GF-D8 (cell line): ENCODE data around the gene IRF2BP2.
A peak's percentile ranks its signal among the peaks of the same experiment; 100 is the strongest.

ENCODE experiments used
- DNase-seq: peaks from one replicate; lab custom pipeline; 2025; lab: John Stamatoyannopoulos, UW

Gene IRF2BP2

DNA sequence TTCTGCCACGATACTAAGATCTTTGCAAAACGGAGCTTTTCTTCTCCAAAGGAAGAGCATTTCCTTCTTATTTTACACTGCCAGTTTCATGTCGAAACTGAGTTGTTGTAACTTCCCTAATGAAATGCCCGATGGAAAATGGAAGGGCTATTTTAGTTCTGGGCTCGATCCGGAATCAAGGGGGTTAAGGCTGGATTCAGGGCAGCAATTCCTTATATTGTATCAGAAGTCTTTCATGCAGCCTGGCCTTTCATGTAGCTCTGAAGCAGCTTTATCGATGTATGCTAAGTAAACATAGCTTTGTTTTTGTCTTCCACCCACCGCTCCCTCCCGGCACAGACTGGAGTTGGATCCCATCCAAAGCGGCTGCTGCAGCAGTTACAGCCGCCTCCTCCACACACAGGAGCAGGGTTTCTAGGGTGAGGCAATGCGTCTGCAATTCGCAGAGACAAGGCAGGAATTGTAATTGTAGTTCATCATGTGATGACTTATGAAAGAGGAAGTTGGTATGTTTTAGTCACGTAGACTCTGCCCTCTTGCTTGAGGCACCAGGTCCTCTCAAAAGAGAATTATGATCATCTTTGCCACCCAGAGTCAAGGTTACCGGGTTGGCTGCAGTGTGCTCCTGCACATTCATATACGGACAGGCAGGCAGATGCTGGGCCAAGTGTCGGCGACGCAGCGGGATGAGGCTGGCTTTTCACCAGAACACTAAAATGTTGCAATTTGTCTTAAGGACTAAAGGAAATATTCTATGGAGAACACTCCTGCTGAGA is 2.6 kb upstream of the IRF2BP2 start:
- peak; percentile 99 for DNase-seq

DNA sequence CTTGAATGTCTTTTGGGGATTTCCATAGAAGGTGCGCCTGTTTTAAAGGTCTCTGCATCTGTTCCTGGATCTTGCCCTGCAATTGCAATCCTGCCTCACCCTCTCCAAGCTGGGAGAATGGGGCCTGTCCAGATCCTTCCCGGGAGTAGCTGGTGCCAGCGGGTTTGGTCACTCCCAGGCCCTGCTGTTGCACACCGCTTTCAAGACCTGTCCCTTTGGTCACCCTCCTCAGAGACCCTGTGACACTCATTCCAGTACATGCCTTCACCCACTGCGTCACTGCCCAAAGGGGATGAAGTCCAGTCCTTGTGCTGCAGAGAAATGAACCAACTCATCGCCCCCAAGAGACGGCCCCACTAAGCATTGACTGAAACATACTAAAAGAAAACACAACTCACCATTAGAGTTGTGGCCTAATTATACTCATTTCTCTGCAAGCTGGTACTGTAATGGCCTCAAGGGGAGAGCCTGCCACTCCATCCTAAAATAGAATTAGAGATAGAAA is 1.9 kb upstream of the IRF2BP2 start:
- DNase-seq, result no peak

DNA sequence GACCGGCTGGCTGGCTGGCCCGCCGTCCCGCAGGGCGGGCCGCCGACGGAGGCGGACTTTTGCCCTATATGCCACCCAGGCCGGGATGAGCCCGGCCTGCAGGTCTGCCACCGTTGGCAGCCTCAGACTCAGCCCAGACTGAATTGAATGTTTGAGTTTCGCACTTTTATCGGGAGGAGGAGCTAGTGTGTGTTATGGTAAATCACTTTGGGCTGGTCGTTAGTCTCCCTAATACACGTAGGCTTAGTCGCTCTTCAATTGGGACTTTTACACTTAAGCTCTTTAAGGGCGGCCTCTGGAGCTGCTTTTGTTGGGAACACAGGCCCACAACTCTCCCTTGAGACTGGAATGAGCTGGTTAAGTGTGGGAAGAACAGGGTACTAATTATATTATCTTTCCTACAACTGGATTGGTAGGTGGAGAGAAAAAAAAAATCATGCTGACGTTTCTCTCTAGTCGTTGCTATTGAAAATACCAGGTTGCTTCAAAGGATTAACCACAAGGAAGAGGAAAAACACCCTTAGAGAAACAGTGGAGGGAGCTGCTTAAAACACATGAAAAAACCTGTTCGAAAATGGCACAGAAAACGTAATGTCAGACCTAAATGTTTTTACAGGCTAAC is 1.4 kb upstream of the IRF2BP2 start:
- DNase-seq, result peak; percentile 85

DNA sequence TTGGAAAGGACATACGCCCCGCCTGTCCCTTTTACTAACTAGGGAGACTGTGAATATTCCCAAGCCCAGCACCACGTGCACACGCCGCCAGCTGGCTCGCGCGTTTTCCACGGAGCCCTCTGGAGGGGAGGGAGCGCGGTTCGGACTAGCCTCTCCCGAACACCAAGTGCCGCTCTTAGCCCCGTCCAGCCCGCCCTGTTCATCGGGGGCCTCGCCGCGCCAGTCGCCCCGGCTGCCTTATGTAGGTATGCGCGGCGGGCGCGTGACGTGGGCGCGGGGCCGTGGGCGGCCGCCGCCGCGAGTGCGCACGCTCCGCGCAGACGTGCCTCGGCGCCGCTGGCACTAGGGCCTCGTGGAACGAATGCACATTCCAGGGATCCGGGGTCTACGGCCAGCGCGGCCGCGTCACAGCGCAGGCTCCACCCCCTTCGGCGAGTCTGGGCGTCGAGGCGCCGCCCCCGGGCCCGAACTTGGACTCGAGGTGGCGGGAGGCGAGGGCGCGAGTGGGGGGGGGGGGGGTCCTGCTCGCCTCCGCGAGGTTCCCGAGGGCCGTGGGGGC is 767 bp upstream of the IRF2BP2 start:
- peak; percentile 75 for DNase-seq

DNA sequence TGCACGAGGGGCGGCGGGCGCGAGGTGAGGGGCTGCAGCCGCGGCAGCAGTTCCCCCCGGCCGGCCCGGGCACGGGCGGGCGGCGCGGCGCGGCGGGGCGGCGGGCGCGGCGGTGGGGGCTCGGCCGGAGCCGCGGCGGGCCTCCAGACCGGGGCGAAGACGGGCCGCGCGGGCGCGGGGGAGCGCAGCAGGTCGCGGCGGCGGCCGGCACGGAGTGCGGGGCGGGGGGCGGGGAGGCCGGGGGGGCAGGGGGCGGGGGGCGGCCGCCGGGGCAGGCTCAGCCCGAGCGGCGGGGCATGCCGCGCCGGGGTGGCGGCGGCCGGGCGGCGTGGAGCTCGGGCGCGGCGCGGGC is 311 bp downstream of the IRF2BP2 start:
- no peak for DNase-seq

DNA sequence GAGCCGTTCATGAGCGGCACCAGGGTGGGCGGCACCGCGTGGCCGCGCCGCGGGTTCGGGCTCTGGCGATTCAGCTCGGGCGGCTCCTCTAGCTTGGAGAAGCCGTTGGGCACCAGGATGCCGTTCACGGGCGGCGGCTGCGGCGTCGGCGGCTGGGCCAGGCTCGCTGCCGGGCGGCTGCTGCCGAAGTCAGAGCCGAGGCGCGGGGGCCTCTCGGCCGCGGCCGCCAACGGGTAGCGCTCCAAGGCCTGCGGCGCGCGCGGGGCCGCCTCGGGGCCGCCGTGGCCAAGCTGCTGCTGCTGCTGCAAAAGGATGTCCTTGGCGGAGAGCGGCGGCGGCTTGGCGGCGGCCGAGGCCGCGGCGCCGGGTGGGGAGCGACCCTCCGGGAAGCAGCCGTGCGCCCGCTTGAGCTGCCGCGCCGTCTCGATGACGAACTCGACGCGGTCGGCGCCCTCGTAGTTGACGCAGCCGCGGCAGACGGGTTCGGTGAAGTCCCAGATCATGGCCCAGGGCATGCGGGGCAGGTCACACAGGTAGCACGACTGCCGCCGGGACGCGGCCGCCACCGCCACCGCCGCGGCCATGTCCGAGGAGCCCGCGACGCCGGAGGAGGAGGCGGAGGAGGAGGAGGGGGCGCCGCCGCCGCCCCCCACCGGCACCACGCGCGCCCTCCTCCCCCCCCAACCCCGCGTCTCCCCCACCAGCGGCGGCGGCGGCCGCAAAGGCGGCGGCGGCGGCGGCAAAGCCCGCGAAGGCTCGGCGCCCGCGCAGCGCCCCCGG is 877 bp downstream of the IRF2BP2 start:
- DNase-seq, result no peak

DNA sequence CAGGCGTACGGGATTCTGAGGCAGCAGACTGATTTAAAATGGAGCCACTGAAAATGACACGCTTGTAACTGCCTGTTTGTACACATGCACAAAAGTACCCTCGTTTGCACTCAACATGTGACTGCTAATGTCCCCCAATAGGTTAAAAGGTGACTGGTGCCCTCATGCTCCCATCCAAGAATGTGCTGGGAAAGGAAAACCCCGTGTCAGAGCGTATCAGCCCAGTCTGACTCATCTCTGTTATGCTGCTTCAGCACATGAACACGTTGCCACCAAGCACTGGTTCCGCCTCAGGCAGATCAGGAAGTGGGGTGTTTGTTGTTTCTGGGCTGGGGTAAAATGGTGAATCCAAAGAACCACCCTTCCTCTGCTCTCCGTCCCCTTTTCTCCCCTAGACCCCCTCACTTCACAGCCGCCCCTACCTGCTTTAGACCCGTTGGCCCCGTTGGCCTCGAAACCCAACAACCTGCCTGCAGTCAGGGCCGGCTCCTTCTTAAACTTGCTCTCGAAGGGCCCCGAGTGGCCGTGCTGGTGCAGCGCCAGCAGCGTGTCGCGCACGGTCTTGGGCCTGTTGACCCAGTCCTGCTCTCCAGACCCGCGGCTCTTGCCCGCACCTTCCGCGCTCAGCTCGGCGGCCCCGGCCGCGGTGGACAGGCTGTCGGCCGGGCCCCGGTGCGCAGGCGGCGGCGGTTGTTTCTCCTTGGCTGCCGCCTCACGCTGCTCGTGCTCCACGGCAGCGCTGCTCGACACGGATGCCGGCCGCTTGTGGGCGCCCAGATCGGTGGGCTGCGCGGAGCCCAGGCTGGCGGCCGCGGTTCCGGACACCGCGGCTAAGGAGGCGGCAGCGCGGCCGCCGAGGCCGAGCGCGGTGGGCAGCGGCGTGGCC is 1.7 kb downstream of the IRF2BP2 start:
- peak; percentile 48 for DNase-seq

DNA sequence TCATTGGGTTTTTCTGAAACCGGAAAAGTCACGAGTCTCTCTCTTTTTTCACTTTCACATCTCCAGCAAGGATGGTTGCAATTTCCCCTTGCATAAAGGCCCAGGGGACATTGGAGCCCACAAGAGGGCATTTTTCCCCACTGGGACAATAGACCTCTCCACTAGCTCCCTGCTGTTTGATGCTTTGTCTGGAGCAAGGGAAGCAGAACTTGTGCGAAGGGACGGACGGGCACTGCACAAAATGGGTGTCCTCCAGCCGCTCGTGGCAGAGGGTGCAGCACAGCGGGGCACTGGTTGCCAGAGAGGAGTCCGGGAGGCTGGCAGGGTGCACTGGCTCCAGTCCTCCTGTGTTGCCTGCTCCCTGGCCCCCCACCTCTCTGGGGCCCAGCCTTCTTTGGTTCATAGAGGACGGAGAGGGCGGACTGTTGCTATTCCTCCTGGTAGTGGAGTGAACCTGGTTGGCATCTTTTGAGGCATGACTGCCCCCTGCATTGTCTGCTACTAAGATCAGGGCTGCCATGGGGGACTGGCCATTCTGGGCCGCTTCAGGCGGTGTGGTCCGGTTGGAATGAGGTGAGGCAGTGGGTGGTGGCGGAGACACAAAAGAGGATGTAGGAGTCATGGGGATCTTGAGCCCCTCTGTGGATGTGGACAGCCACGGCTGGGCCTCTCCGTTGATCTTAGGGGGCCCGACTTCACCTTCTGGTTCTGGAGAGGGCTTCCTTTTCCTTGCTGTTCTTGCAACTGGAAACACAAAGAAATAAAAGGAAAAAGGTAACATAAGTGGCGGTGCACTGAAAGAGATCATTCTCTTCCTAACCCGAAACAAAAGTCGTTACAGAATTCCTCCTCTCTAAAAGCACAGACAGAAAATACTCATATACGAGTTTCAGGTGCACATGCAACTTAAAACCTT is 2.6 kb downstream of the IRF2BP2 start:
- peak; percentile 31 for DNase-seq

DNA sequence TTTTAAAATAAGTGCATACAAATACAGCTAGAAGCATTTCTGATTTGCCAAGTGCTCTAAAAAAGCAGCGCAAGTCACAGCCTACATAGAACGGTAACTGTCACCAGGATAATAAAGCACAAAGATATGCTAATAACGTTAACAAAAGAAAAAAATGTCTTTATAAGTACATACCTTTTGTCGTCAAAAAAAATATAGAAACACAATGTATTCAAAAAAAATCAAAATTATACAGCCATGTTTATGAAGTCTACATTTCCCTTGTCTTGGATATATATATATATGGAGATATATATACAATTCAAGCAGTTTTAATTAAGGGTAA is 3.2 kb downstream of the IRF2BP2 start:
- no peak for DNase-seq

DNA sequence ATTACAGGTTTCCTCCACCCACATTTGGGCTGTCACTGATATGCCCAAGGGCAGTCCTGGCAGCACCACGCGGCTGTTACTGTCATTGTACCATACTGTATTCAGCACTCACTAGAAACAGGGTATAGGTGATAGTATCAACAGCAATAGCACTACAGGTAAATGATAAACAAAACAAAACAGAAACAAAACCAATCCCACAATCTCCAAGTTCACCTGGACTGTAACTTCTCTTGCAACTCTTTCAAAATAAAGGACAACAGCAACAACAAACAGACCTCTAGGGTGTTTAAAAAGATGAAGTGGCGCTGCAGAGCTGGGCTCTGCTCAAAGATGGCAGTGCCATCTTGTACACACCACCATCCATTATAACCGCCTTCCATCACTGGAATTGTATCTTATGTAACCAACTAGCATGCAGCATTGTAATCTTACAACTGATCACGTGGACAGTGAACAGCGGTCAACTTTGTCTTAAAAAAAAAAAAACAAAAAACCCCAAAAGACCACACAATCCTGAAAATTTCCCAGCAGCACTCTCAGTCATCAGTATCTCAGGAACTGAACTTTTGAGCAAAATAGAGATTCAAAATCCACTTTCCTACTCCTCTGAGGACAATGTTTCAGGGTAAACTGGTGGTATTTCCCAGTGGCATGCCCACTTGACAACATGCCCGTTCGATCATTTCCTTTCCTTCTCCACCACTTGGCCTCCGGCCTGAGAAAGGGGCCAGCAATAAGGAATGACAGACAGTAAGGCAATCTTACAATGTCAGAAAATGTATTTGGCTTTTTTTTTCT is 3.8 kb downstream of the IRF2BP2 start:
- DNase-seq, result peak; percentile 55

DNA sequence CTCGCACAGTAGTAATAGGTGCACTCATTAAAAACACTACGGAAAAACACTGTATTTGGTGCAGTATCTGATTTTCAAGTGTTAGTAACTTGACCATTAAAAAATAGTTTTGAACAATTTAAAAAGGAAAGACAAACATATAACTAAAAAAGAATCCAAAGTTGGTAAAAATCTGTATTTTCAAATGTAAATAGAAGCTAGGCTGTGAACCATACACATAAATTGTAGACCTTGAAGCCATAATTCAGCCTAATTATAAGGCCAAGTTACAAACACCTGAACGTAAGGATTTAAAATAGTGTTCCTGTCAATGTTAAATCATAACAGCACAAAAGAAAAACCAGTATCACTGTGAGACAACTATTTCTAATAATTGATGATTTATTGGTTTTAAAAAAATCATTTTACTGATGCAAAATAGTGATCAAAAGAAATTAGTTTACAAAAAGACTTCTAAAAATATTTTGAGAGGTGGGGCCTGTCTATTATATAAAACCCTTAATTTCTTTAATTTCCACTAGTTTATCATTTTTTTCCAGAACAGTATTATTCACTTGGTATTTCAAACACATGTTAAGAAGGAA is 4.5 kb downstream of the IRF2BP2 start:
- no peak for DNase-seq

DNA sequence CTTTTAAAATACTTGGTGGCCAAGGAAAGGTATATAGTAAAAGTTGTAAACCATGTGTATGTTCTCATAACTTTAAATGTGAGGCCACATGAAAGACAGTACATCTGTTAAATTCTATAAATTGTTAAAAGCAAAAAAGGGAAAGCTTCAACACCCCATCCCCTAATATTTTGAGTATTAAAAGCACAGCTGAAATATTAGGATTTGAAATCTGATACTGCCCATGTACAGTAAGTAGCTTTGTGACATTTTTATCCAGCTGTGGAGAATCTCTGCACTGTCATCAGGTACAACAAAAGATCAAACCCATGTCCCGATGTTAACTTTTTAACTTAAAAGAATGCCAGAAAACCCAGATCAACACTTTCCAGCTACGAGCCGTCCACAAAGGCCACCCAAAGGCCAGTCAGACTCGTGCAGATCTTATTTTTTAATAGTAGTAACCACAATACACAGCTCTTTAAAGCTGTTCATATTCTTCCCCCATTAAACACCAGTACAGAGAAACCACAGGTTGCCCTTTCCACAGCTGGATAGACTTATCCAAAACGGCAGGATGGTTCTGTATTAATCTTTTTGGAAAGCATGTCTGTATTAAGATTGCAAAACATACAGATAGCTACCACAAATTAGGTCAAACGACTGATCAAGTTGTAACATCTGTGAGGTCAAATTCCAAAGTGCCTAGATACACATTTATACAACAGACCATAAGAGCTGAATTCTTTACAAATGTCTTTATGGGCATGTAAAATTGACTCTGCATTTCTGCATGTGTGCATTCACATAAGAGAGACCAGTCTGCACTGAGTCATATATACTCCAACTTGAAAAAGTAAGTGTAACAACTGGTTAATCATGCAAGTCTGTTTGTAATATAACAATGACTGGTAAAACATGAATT is 5.2 kb downstream of the IRF2BP2 start:
- peak; percentile 37 for DNase-seq

DNA sequence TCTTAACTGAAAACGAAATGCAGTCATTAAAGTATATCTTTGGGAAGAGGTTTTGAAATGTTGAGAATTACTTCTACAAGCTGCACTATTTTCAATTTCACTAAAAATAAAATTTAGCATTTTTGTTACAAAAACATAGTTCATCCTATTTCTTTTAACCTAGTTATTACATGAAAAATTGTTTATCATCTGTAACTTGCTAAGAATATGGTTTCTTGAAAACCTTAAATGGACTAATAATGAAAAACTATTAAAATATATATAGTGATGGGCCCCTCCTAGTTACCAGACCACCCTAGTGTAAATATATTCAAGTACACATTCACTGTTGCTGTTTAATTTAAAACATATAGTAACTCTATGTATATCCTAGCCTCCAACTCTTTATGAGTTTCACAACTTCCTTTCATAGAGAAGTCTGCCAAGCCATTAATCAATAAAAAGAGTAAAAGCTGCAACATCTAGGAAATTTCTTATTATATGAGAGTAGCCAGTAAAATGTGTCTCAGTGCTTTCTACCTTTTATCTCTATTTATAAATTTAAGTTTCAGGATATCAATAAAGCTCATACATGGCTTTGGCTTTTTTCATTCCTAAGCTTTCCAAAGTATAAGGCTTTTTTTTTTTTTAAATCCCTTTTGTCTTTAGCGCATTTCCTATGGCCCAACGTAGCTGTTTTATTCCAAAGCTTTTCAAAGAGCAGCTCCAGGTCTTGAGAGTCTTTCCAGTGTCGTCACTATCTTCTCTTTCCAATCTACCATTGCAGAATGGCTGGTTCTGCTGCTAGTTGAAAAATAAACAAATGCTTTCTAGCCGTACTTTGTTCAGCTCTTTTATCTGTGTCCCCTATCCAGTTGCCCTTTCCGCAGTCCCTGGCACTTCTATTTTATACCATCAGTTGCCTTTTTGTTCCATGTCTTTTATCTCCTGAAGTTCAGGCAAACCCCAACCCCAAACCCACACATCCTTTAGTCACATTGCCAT is 6.5 kb downstream of the IRF2BP2 start:
- peak; percentile 16 for DNase-seq

DNA sequence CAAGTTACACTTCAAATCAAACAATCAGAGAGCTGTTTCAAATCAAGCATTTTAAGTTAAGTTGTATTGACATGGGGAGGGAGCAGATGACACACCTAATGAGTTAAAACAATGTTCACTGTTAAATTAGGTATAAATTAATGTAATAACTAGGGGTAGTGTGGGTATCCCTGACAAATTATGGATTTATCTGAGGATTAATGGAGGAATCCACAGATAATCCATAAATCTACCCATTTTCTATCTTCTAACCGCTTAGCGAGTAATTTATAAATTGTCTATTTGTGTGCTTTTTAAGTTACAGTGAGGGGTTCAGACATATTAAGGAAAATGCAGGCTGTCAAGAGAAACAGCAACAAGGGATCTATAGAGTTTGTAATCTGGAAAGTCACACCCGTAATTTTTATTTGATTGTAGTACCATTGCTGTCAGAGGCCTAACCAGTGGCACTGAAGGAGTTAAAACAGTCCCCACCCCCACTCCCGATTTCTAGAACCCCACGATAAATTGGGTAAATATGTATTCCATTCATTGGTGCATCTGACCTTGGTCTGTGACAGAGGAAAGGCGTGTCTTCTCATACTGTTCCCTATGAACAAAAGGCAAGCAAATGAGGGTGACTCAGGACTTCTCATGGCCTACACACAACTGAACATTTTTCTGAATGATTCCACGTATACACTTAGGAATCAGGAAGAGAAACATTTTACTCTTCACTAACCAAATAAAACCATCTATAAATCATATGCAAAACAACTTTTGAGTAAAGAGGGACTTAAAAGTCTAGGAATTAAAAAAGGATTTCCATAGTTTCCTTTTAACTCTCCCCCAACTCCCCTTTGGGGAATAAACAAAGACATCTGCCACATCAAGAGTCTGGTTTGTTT is 7.4 kb downstream of the IRF2BP2 start:
- DNase-seq, result peak; percentile 64

DNA sequence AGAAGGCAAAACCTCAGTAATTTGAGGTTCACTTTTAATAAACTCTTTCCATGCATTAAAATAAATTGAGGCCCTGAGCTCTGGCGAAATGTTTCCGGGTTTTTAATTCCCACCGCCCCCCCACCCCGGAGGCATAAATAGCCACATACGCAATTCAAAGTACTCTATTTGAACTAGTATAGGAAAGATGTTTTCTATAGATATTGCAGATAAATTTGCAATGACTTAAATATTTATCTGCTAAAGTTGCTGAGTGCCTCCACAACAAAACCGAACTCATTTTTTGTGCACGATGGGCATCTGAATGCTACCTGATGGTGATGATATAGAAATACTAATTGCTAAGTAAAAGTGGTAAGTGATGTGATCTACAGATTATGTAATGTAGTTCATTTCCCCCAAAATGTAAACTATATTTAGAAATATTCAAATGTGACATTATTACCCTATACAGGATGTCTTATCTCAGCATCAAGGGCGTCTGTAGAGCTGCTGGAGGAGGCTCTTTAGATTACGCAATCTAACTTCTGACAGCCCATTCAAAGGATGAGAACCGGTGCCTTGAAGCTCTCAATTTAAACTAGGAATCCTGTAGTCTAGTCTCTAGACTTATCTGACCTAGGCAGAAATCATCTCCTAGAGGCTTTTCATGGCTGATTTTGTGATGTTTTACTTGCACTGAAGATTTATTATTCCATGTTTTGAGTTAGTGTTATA is 8.5 kb downstream of the IRF2BP2 start:
- DNase-seq, result peak; percentile 94
